Heart left ventricle (tissue), 13 donors: ENCODE data around the gene STAT3.

Source experiments
- CTCF ChIP-seq, 12 donors: fragments of 200-600 bp; sonication (generic) in 4 of 12; IDR thresholded peaks; one replicate each; pipeline versions ENCODE4 v1.5.0 to v1.8.0; 2018 to 2022; ENCODE audit warnings: antibody characterized with exemption in 12 of 12, mild to moderate bottlenecking in 5 of 12
- POLR2A ChIP-seq, 2 donors: fragments of 450-650 bp; IDR thresholded peaks; one replicate each; pipeline ENCODE4 v1.6.1; 2017; ENCODE audit warnings: antibody characterized with exemption in 2 of 2, mild to moderate bottlenecking in 2 of 2, moderate library complexity in 2 of 2
- donor health status: ischemic (EF 13 %, LVEDD 7.1; RV severe dilation, severe dysfunction).
- donor health status: DM: no; HTN: yes; CAD: no.
- donor health status: DM: no; HTN: no; CAD: no.
- donor health status: ischemic (EF 25% LVEDD 6.9; RV normal size, moderate dysfunction).
- donor health status: ischemic (EF 25% LVEDD 5.7; RV mildly dilated, moderate dysfunction).
- donor health status: ischemic (EF 35%, LVEDD 5.7; RV mildly dilated, moderate dysfunction).
- donor health status: nonischemic (EF 11% LVEDD 7.7; RV severe dilation, severe dysfunction).
- donor health status: DM: yes; HTN: yes; CAD: no.
- donor health status: PGD.
- donor health status: ischemic (EF 29% LVEDD 5.4; RV normal size, mild dysfunction).
- donor health status: nonischemic (EF 23%, LVEDD 6.1; RV moderate dilation, normal function).

- no peak for TF ChIP-seq POLR2A (IDR thresholded peaks at IDR 0.05)
- no peak for TF ChIP-seq CTCF (IDR thresholded peaks at IDR 0.05)
These were observed 1.7 kb upstream of the STAT3 start for GRCh38 chr17:42389899-42390298.
